ENCODE data around the gene BCAP29. TPM values are rescaled to one million over a fixed set of nuclear protein-coding genes. Genes with fewer than 3 reads are reported as not detected.
A peak's percentile ranks its signal among the peaks of the same experiment; 100 is the strongest.

The BCAP29 gene
- total RNA-seq, 6 donors from 2014 or later: 29.6 to 97.0 (median 62.2) TPM

GRCh38 chr7:107660381-107661080 is 80.5 kb downstream of the BCAP29 start, which contains the start of gene SLC26A4:
TSS of gene SLC26A4 (plus strand) at chr7:107660828. CDS start at chr7:107661642, 814 bp downstream.
- peak within 1 kb of the TSS; percentile 16 to 58 (median 44) for H3K4me3 ChIP-seq
- peaks cover 17 to 20% (median 19%) of the 10 kb centered on the region in 4 donors for H3K4me1 ChIP-seq
- H3K27ac ChIP-seq: no peak within 1 kb of the TSS
- H3K9me3 ChIP-seq: no peaks in the 10 kb centered on the region
- TF ChIP-seq POLR2AphosphoS5 (IDR thresholded peaks at IDR 0.05) (no peak), EP300 (IDR thresholded peaks at IDR 0.05) (no peak), CTCF (IDR thresholded peaks at IDR 0.05) (no peak), POLR2A (IDR thresholded peaks at IDR 0.05) (no peak)
- H3K27me3 ChIP-seq: peaks cover 0 to 17% (median 10%) of the 10 kb centered on the region in 4 donors
- WGBS, 2 donors: 8 to 10% methylated on average over 13 to 35 of the region's 37 CpGs
- ATAC-seq (ENCODE audit: low FRiP score in 2 of 2) (peak; percentile 28 to 39), DNase-seq (peak in 1 of 2 donors; percentile 81)
- no peaks in the 10 kb centered on the region for H3K36me3 ChIP-seq

GRCh38 chr7:107661081-107661864 is 81.2 kb downstream of the BCAP29 start:
- H3K36me3 ChIP-seq: no peaks in the 10 kb centered on the region
- no peak for TF ChIP-seq EP300 (IDR thresholded peaks at IDR 0.05)
- TF ChIP-seq POLR2A (IDR thresholded peaks at IDR 0.05): no peak
- TF ChIP-seq CTCF (IDR thresholded peaks at IDR 0.05): peak in 1 of 6 experiments; percentile 17
- TF ChIP-seq POLR2AphosphoS5 (IDR thresholded peaks at IDR 0.05): no peak
- peak overlapping the region; percentile 16 to 58 (median 44) for H3K4me3 ChIP-seq
- peaks cover 0 to 17% (median 10%) of the 10 kb centered on the region in 4 donors for H3K27me3 ChIP-seq
- no peaks in the 10 kb centered on the region for H3K9me3 ChIP-seq
- DNase-seq (peak; percentile 51 to 88), ATAC-seq (ENCODE audit: low FRiP score in 2 of 2) (peak; percentile 71 to 74)
- 3% methylated on average over 30 to 40 of the region's 73 CpGs for WGBS, 2 donors
- H3K4me1 ChIP-seq: peaks cover 17 to 20% (median 19%) of the 10 kb centered on the region in 4 donors
- no peak overlapping the region for H3K27ac ChIP-seq

- 10 to 14% methylated on average over 15 to 18 of the region's 20 CpGs for WGBS, 2 donors
- TF ChIP-seq CTCF (IDR thresholded peaks at IDR 0.05) (no peak), POLR2AphosphoS5 (IDR thresholded peaks at IDR 0.05) (no peak), POLR2A (IDR thresholded peaks at IDR 0.05) (no peak), EP300 (IDR thresholded peaks at IDR 0.05) (no peak)
- H3K27me3 ChIP-seq: peaks cover 0 to 17% (median 10%) of the 10 kb centered on the region in 4 donors
- H3K4me1 ChIP-seq: peaks cover 17 to 20% (median 19%) of the 10 kb centered on the region in 4 donors
- DNase-seq (no peak), ATAC-seq (ENCODE audit: low FRiP score in 2 of 2) (no peak)
- H3K27ac ChIP-seq: no peak overlapping the region
- peak overlapping the region; percentile 16 to 58 (median 44) for H3K4me3 ChIP-seq
- H3K36me3 ChIP-seq: no peaks in the 10 kb centered on the region
- H3K9me3 ChIP-seq: no peaks in the 10 kb centered on the region
Measured at GRCh38 chr7:107661865-107662379, 81.9 kb downstream of the BCAP29 start.

GRCh38 chr7:107663196-107663595 is 83.2 kb downstream of the BCAP29 start:
- no peak for ATAC-seq (ENCODE audit: low FRiP score in 2 of 2)
- Histone ChIP-seq H3K4me1 (peaks cover 17 to 20% (median 19%) of the 10 kb centered on the region in 4 donors), H3K27me3 (peaks cover 0 to 17% (median 10%) of the 10 kb centered on the region in 4 donors), H3K9me3 (no peaks in the 10 kb centered on the region), H3K4me3 (no peak overlapping the region), H3K27ac (no peak overlapping the region), H3K36me3 (no peaks in the 10 kb centered on the region)
- no peak for DNase-seq
- TF ChIP-seq CTCF (IDR thresholded peaks at IDR 0.05) (no peak), POLR2A (IDR thresholded peaks at IDR 0.05) (no peak), EP300 (IDR thresholded peaks at IDR 0.05) (no peak), POLR2AphosphoS5 (IDR thresholded peaks at IDR 0.05) (no peak)
- WGBS, 2 donors: 83 to 87% methylated on average over 4 of the region's 4 CpGs

All from upper lobe of left lung (tissue), 6 donors.